ENCODE measurements around the gene SORBS2.

DNA sequence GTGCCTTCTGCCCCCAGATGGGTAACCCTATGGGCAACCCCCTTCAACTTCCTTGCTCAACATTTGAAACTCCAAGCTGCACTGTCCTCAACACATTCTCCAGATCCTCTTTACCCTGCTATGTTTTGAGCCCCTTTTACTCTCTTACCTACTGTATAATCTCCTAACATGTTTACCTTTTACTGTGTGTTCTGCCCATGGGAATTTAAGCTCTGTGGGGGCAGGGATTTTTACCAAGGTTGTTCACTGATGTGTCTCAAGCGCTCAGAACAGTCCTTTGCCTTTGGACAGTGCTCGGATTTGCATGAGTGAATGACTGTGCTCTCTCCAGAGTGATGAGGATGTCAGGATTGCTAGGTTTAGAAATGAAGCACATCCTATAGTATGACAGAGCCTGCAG lies 53.2 kb downstream of the SORBS2 start:
- TF ChIP-seq SMC3 (IDR thresholded peaks at IDR 0.05) (no peak), CHD2 (IDR thresholded peaks at IDR 0.05; ENCODE audit: low read length, partially characterized antibody) (no peak), PBX3 (IDR thresholded peaks at IDR 0.05) (no peak), POLR2A (IDR thresholded peaks at IDR 0.05; ENCODE audit: low read length) (no peak), SREBF2 (IDR thresholded peaks at IDR 0.05) (no peak), JUNB (IDR thresholded peaks at IDR 0.05) (no peak)
- TF ChIP-seq, protein P1, sequence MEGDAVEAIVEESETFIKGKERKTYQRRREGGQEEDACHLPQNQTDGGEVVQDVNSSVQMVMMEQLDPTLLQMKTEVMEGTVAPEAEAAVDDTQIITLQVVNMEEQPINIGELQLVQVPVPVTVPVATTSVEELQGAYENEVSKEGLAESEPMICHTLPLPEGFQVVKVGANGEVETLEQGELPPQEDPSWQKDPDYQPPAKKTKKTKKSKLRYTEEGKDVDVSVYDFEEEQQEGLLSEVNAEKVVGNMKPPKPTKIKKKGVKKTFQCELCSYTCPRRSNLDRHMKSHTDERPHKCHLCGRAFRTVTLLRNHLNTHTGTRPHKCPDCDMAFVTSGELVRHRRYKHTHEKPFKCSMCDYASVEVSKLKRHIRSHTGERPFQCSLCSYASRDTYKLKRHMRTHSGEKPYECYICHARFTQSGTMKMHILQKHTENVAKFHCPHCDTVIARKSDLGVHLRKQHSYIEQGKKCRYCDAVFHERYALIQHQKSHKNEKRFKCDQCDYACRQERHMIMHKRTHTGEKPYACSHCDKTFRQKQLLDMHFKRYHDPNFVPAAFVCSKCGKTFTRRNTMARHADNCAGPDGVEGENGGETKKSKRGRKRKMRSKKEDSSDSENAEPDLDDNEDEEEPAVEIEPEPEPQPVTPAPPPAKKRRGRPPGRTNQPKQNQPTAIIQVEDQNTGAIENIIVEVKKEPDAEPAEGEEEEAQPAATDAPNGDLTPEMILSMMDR (IDR thresholded peaks at IDR 0.05) = no peak
- TF ChIP-seq, protein P2, sequence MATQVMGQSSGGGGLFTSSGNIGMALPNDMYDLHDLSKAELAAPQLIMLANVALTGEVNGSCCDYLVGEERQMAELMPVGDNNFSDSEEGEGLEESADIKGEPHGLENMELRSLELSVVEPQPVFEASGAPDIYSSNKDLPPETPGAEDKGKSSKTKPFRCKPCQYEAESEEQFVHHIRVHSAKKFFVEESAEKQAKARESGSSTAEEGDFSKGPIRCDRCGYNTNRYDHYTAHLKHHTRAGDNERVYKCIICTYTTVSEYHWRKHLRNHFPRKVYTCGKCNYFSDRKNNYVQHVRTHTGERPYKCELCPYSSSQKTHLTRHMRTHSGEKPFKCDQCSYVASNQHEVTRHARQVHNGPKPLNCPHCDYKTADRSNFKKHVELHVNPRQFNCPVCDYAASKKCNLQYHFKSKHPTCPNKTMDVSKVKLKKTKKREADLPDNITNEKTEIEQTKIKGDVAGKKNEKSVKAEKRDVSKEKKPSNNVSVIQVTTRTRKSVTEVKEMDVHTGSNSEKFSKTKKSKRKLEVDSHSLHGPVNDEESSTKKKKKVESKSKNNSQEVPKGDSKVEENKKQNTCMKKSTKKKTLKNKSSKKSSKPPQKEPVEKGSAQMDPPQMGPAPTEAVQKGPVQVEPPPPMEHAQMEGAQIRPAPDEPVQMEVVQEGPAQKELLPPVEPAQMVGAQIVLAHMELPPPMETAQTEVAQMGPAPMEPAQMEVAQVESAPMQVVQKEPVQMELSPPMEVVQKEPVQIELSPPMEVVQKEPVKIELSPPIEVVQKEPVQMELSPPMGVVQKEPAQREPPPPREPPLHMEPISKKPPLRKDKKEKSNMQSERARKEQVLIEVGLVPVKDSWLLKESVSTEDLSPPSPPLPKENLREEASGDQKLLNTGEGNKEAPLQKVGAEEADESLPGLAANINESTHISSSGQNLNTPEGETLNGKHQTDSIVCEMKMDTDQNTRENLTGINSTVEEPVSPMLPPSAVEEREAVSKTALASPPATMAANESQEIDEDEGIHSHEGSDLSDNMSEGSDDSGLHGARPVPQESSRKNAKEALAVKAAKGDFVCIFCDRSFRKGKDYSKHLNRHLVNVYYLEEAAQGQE (IDR thresholded peaks at IDR 0.05) = no peak
